Brain microvascular endothelial cell (primary cell): Measurements from ENCODE around the gene SSR3.
"Not testable (repeated sequence)": the region's sequence is repeated elsewhere in the genome, so short reads cannot be mapped to it uniquely, and the experiment has no call there.

Experiments used
- DNase-seq: peaks from one replicate; pipeline ENCODE4 v3.0.0-alpha.2; 2020
- H3K27ac ChIP-seq: fragments of 250-450 bp; sonication (Bioruptor Pico); 2 replicates; pipeline ENCODE4 v1.5.1; 2020; ENCODE audit warnings: mild to moderate bottlenecking, moderate library complexity
- H3K27me3 ChIP-seq: fragments of 250-450 bp; sonication (Bioruptor Pico); replicated peaks from 2 replicates; pipeline ENCODE4 v1.5.1; 2020; ENCODE audit warnings: mild to moderate bottlenecking
- H3K36me3 ChIP-seq: fragments of 250-450 bp; sonication (Bioruptor Pico); replicated peaks from 2 replicates; pipeline ENCODE4 v1.5.1; 2020; ENCODE audit warnings: mild to moderate bottlenecking
- H3K4me3 ChIP-seq: 2 replicates; pipeline ENCODE4 v1.5.1; 2011; ENCODE audit warnings: low read depth, mild to moderate bottlenecking, control low read depth, low read length, moderate library complexity
- CTCF ChIP-seq: IDR thresholded peaks from 2 replicates; pipeline ENCODE4 v1.5.1; 2011; ENCODE audit warnings: low read depth, mild to moderate bottlenecking, moderate library complexity, low read length, control low read depth, inconsistent platforms; ENCODE audit errors: missing control alignments
- in situ Hi-C: cut with HindIII; loops from 2 replicates; pipeline ENCODE4 v1.10.0; 2017; ENCODE audit warnings: low sequenced_read_pairs, low pct_ligation_motif_present

SSR3 gene

GRCh38 chr3:156600834-156601233, 45.9 kb upstream of the SSR3 start:
- no peak overlapping the region for H3K4me3 ChIP-seq
- no peak overlapping the region for H3K27ac ChIP-seq
- DNase-seq: no peak
- no peaks in the 10 kb centered on the region for H3K36me3 ChIP-seq
- in situ Hi-C loops: no loop called here
- H3K27me3 ChIP-seq: no peaks in the 10 kb centered on the region
- TF ChIP-seq CTCF: no peak

GRCh38 chr3:156599089-156599874, 44.4 kb upstream of the SSR3 start:
- H3K36me3 ChIP-seq: no peaks in the 10 kb centered on the region
- DNase-seq: no peak
- TF ChIP-seq CTCF: no peak
- in situ Hi-C loops: no loop called here
- H3K27me3 ChIP-seq: no peaks in the 10 kb centered on the region
- no peak overlapping the region for H3K4me3 ChIP-seq
- no peak overlapping the region for H3K27ac ChIP-seq

GRCh38 chr3:156598413-156598812, 43.5 kb upstream of the SSR3 start:
- Histone ChIP-seq H3K36me3 (no peaks in the 10 kb centered on the region), H3K27me3 (no peaks in the 10 kb centered on the region), H3K27ac (no peak overlapping the region), H3K4me3 (no peak overlapping the region)
- TF ChIP-seq CTCF: no peak
- DNase-seq: no peak
- in situ Hi-C loops: no loop called here

- H3K27me3 ChIP-seq: no peaks in the 10 kb centered on the region
- in situ Hi-C loops: no loop called here
- H3K36me3 ChIP-seq: no peaks in the 10 kb centered on the region
- no peak for TF ChIP-seq CTCF
- DNase-seq: no peak
- H3K27ac ChIP-seq: no peak overlapping the region
- H3K4me3 ChIP-seq: no peak overlapping the region
These were observed 39.3 kb upstream of the SSR3 start for GRCh38 chr3:156594219-156594683.

- no peaks in the 10 kb centered on the region for H3K36me3 ChIP-seq
- H3K4me3 ChIP-seq: no peak overlapping the region
- H3K27ac ChIP-seq: no peak overlapping the region
- H3K27me3 ChIP-seq: no peaks in the 10 kb centered on the region
- no peak for DNase-seq
- no peak for TF ChIP-seq CTCF
- in situ Hi-C loops: no loop called here
These were observed 38.9 kb upstream of the SSR3 start for GRCh38 chr3:156593814-156594213.

GRCh38 chr3:156589806-156590205, 34.9 kb upstream of the SSR3 start:
- H3K36me3 ChIP-seq, H3K27ac ChIP-seq, in situ Hi-C loops, H3K27me3 ChIP-seq, DNase-seq, H3K4me3 ChIP-seq: not testable (repeated sequence)
